Fibroblast of lung (primary cell): ENCODE measurements around the gene DDI2.
"Not testable (repeated sequence)": the region's sequence is repeated elsewhere in the genome, so short reads cannot be mapped to it uniquely, and the experiment has no call there.

ENCODE experiments used
- CTCF ChIP-seq, 2 donors: IDR thresholded peaks in 1 of 2; conservative IDR thresholded peaks in 1 of 2; 1 replicate in 1 of 2; 2 replicates in 1 of 2; pipeline ENCODE4 v1.5.1; 2011 to 2012; ENCODE audit warnings: low read length in 2 of 2, control low read depth in 1 of 2, inconsistent platforms in 1 of 2, low read depth in 1 of 2, mild to moderate bottlenecking in 1 of 2
- EZH2 ChIP-seq: IDR thresholded peaks from 2 replicates; pipeline ENCODE4 v1.5.1; 2012; ENCODE audit warnings: low read length, control low read depth, mild to moderate bottlenecking; ENCODE audit errors: missing control alignments

GRCh38 chr1:15603966-15604282 is 13.3 kb upstream of the DDI2 start:
- not testable (repeated sequence) for TF ChIP-seq CTCF (conservative IDR thresholded peaks at IDR 0.05 in 1 of 2, IDR thresholded peaks at IDR 0.05 in 1 of 2; ENCODE audit: low read depth in 1 of 2, low read length in 2 of 2); EZH2
